ENCODE measurements around the gene KIF3A.

The KIF3A gene

DNA sequence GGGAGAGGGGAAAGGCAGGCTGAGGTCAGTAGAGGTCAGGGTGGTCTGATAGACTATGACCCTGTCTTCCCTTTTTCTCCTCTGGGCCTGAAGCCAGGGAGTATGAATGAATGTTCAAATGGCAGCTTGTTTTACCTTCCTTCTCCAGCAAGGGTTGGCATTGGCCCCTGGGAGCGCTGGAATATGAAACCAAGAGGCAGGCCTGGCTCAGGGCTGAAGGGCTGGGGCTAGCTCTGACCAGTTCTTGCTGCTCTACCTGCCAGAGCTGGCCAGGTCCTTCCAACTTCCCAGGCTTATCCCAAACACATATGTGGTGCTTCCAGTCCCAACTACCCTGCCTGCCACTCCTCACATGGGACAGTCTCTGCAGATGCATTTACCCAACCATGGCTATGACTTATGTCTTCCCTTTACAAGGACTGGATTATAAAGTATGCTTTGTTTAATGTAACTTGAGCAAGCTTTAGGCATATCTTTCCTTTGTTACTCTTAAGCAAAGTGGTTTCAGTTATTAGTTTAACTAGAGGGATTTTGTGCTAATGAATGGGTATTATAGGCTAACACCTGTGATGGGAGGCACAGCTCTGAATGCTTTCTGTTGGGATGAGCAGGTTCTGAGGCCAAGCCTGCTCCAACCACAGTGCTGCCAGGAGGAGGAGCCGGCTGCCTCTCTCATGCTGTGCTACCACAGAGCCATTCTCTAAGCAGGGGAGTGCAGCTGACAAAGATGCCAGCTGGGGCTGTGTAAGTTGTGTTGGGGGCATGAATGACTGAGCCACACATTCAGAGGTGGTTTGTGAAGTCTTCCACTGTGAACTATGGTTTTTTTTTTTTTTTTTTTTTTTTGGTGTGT lies 16.0 kb upstream of the KIF3A start:
- peak in 1 of 2 experiments; percentile 34 for DNase-seq

DNA sequence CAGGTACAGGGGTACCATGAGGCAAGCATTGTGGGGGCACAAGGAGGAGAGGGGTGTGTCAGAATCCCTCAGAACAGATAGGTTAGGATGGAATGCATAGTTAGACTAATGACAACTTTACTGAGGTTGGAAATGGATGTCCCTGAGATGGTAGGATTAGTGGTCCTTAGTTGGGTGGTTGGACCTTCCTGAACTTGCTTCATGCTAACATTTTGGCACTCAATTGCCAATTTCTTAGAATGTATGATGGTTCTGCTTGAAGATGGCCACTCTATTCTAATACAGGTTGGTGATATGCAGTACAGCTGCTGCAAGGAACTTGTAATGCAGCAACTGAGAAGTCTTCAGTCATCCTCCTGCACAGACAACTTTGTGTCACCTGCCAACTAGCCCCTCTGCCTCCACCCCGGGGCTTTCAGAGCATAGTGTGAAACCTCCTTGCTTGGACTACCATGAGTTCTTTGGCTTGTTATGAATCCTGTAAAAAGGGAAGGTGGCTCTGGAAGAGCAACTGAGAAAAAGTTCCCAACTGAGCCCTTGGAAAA lies 15.3 kb upstream of the KIF3A start:
- DNase-seq, result no peak

DNA sequence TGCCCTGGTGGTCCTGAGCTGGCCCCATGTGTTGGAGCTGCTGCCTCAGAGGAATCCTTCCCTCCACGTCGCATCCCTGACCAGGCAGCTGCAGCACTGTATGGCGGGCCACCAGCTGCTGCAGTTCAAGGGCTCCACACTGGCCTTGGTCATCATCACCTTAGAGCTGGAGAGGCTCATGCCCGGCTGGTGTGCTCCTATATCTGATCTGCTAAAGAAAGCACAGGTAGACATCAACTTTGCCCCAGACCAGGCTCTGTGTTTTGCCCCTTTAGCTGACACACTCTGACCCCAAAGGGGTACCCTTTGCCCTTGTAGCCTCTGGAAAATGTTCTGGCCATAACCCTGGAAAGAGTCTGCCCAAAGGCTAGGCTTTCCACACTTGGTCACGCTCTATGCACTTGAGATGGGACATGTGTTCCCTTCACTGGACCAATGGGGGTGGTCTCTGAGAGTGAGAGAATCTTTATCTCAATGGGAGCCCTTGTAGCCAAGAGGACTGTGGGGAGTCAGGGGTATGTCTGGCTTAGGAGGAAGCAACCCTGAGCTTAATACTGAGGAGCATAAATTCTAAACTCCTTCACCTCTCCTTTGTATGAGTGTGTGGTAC lies 14.7 kb upstream of the KIF3A start:
- no peak for DNase-seq

DNA sequence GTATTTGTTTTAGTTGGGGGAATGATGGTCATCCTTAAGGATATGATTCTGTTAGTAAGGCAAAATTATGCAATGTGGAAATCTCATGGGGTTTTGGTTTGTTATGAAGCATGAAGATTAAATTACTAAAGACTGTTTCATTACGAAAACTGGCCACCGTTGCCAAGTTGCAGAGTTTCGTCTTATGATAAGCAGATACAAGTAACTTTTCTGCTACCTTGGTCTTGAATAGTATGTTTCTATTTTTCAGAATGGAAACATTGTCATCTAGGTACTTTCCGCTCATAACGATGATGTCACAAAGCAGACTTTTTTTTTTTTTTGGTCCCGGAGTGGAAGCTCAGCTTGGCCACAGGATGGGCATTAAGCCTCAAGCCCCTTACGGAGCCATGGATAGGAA lies 14.1 kb upstream of the KIF3A start:
- DNase-seq, result no peak

DNA sequence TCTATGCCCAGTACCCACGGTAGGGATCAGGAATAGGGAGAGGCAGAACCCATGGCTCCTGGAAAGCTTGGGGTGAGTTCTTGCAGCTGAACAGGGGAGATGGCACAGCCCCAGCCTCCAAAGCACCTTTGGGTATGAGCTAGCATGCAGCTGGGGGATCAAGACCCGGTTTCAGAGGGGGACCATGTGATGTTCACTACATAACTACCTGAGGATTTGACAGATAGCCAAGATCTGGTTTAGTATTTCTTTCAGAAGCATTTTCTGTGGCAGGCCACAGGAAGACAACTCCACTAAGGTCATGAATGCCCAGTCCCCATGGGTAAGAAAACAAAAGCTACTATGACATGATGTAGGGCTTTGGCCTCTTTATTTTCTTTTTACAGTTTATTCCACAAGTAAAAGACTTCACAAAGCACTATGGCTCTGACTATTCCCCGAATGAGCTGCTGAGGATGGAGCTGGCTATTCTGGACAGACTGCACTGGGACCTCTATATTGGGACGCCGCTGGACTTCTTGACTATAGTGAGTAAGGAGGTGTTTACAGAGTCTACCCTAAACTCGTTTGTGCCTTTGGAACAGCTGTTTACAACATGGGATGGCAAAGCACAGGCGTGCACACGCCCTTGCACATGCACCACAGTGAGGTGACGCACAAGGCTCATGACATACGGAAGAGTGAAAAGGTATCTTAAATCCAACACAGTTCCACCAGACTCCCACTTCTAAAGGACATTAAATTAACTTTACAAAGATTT lies 13.3 kb upstream of the KIF3A start:
- no peak for DNase-seq

DNA sequence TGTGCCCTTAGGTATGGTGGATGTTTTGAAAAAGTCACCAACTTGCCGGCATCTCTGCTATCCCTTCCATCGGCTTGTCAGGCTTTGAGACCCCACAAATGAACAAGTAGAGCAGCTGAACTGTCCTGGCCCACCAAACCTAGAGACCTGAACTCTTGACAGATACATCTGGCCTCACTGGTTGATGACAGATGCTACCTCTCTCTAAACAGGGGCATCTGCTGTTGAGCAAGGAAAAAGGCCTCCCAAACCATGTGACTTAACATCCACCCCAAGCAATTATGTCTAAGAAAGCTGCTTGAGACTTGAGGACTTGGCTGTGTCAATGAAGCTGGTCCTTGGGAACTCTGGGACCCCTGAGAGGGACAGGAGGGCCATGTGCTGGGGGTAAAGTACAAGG lies 12.2 kb upstream of the KIF3A start:
- no peak for DNase-seq

DNA sequence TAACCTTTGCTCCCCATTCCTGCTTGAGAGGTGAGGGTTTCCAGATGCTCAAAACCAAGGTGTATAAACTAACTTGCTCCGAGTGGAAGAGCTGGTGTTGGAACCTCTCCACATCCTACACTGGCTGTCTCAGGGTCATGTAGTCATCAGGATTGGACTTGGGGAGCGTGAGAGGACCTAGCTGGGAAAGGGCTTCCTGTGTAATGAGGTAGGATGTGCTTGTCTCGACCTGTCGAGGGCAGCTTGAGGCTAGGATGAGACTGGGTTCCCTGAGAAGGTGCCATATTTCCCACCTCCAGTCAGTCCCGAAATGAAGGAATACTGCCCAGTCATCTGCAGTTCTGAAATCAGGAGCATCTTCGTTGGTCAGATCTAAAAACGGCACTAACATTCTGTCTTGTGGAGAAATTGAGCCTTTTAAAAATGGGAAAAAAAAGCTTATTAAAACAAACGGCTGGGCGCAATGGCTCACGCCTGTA lies 11.2 kb upstream of the KIF3A start:
- DNase-seq, result no peak

DNA sequence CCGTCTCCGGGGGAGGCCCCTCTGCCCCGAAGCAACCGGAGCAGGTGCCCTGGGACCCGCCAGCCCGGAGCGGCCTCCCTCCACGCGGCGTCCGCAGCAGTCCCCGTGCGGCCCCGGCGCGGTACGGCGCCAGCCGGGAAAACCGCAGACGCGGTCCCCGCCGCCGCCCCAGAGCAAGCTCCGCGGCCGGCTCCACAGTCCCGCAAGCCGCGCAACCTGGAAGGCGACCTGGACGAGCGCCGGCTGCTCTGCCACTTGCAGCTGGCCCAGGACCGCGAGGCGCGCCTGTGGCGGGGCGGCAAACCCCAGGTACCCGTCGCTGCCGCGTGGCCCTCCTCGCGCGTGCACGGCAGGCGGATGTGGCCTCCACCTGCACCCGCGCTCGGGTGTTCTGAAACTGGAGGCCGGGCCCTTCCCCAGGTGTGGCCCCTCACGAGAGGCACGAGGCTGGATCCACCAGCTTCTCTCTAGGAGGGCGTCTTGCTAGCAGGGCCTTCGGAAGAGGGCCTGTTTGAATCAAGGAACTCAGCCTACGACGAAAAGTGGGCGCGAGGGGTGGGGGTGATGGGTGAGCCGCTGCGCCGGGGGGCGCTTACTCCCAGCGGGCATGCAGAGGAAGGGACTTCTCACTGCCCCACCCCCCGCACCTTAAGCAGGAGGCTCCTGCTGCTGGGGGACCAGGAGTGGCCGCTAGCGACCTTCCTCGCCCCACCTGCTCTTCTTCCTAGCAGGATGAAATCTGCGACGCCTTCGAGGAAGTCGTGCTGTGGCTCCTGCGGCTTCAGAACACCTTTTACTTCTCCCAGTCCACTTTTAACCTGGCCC lies 10.5 kb upstream of the KIF3A start:
- no peak for DNase-seq

DNA sequence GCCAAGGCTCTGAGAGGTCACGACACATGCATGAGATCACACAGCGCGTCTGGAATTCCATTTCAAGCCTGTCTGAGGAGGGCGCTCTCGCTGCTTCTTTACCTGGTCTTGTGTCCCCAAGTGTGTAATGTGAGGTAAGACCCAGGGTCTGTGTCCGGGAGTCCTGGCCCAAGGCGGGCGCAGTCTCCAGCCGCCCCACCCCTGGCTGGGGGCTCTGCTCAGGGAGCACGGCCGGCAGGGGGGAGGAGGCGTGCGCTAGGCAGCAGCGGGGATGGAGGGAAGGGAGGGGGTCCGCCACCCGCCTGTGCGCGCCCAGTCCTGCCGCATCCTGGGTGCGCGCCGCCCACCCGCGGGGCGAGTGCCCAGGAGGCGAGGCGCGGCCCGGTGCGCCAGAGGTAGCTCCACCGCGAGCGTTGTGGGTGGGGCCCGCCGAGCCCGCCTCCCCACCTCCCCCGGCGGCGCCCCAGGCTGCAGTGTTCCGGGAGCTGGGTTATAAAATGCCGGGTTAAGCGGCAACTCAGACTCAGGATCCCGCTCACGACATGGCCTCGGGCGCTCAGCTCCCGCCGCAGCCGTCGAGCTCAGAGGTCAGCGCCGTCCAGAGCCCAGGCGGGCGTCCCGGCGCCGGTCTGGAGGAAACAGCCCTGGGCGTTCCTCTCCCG lies 9.7 kb upstream of the KIF3A start, which contains the start of gene CCNI2:
CCNI2 (plus strand) TSS at position 473 of the 662 bp plus-strand sequence; CDS start at position 543, 70 bp downstream.
- DNase-seq, result no peak

DNA sequence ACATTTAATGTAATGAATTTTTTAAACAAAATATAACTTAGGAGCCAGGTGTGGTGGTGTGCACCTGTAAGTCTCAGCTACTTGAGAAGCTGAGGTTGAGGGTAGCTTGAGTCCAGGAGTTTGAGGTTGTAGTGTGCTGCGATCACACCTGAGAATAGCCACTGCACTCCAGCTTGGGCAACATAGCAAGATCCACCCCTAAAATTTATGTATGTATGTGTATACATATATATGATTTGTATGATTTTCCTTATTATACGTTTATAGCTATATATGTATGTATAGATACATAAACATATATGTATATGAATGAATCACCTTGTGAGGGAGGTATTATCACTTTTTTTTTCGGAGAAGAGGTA lies 9.2 kb upstream of the KIF3A start:
- no peak for DNase-seq

DNA sequence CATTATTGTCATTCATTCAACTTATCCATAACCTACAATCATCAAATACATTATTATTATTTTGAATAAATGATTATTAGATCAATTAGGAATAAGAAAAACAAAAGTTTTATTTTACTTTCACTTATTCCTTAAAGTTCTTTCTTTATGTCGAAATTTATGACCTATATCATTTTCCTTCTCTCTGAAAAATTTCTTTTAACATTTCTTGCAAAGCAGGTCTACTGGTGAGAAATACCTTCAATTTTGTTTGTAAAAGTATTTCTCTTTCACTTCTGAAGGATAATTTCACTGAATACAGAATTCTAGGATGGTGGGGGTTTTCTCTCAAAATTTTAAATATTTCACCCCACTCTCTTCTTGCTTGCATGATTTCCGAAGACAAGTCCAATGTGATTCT lies 7.3 kb upstream of the KIF3A start:
- DNase-seq, result no peak

DNA sequence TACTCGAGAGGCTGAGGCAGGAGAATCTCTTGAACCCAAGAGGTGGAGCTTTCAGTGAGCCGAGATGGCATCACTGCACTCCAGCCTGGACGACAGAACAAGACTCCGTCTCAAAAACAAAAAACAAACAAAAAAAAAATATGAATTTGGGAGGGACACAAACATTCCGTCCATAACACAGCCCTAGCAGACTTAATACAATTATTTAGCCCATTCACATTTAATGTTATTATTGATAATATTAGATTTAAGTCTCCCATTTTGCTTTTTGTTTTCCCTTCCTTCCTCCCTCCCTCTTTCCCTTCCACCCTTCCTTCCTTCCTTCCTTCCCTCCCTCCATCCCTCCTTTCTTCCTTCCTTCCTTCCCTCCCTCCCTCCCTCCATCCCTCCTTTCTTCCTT lies 5.3 kb upstream of the KIF3A start:
- no peak for DNase-seq

DNA sequence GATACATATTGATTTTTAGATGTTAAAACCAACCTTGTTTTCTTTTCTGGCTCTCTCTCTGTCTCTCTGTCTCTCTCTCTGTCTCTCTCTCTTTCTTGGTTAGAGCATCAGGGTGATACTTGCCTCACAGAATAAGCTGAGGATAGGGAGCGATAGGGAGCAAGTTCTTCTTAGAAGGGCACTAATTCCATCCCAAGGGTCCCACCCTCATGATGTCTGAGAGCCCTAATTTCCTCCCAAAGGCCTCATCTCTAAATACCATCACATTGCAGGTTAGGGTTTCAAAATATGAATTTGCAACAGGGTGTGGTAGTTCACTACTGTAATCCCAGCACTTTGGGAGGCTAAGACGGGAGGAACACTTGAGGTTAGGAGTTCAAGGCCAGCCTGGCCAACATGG lies 4.8 kb upstream of the KIF3A start:
- no peak for DNase-seq

DNA sequence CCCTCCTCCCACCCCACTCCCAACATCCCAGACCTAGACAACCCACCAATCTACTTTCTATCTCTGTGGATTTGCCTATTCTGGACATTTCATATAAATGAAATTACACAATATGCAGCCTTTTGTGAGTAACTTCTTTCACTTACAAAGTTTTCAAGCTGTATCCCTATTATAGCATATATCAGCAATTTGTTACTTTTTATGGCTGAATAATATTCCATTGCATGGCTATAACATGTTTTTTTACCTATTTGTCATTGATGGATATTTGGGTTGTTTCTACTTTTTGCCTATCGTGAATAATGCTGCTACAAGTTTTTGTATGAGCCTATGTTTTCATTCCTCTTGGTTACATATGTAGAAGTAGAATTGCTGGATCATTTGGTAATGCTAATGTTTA lies 1.9 kb upstream of the KIF3A start:
- no peak for DNase-seq

DNA sequence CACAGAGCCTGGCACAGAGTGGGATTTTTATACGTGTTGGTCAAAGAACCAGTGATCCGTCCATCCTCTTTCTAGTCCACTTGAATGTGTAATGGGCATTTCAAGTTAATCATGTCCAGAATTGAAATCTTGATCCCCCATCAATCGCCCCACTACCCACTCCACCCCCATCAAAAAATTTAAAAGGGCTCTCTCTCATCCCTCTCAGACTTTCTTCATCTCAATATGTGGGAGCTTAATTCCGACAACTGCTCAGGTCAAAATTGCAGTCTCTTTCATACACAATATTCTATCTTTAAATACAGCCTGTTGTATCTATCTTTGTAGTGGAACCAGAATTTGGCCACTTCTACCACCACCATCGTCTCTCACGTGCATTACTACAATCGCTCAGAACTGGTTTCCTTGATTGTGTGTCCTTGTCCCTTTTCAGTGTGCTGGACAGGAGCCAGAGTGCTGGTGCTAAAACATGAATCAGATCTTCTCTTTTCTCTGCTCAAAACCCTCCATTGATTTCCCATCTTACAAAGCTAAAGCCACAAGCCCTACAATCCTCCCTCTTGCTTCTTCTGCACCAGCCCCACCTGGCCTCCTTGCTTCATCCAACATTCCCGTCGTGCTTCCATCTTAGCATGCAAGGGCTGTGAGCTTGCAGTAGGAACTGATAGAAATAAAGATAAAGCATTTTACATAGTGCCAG lies 786 bp upstream of the KIF3A start:
- no peak for DNase-seq

DNA sequence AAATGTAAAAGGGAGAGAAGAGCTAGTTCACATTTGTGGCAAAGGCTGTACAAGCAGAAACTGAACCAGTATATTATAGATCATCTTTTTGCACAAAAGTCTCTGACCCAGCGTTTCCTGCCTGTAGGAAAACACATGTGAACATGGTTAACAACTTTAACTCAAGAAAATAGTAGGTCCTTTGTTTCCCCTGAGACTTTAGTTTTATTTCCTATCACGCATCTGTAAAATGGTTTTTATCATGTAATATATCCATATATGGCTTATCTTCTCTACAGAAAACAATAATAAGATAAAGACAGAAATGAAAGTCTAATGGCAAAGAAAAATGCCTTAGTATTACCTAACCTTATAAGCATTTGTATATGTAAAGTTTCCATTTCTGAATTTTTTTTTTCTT lies 2.7 kb downstream of the KIF3A start:
- no peak for DNase-seq

DNA sequence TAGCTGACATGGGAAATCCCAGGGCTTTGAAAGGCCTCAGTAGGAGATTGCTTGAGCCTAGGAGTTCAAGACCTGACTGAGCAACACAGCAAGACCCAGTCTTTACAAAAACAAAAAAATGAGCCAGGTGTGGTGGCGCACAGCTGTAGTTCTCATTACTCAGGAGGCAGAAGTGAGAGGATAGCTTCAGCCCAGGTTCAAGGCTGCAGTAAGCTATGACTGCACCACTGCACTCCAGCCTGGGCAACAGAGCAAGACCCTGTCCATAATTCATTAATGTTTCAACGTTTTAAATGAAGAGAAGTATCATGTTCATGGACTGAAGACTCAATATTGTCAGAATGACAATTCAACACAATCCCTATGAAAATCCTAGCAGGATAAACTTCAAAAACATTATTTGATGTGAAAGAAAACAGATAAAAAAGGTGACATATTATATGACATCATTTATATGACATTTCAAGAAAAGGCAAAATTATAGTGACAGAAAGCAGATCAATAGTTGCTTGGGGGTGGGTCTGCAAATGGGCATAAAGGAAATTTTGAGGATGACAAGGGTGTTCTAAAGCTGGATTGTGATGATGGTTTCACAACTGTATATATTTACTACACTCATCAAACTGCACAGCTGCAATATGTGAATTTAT lies 3.7 kb downstream of the KIF3A start:
- DNase-seq, result no peak

DNA sequence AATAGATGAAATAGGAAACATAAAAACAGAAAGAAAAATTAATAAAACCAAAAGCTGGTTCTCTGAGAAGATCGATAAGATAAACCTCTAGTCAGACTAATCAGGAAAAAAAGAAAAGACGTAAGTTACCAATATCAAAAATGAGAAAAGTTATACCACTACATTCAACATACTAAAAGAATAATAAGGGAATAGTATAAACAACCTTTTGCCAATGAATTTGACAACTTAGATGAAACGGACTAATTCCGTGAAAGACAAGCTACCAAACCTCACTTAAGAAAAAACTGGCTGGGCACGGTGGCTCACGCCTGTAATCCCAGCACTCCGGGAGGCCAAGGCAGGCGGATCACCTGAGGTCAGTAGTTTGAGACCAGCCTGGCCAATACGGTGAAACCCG lies 7.5 kb downstream of the KIF3A start:
- no peak for DNase-seq

DNA sequence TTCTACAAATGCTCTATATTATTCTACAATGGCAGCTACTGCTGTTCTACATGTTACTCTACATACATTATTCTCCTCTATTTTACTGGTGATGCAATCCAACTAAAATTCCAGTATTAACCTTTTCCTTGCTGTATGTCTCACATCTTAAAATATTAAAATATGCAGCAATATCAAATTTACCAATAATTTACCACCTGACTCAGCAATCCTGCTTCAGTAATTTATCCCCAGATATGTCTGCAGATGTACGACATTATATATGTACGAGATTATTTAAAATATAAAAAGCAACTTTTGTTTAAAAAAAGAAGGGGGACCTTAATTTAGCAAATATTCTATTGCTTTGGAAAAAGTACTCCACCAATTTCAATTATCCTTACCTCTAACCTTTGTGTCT lies 11.6 kb downstream of the KIF3A start:
- DNase-seq, result no peak

DNA sequence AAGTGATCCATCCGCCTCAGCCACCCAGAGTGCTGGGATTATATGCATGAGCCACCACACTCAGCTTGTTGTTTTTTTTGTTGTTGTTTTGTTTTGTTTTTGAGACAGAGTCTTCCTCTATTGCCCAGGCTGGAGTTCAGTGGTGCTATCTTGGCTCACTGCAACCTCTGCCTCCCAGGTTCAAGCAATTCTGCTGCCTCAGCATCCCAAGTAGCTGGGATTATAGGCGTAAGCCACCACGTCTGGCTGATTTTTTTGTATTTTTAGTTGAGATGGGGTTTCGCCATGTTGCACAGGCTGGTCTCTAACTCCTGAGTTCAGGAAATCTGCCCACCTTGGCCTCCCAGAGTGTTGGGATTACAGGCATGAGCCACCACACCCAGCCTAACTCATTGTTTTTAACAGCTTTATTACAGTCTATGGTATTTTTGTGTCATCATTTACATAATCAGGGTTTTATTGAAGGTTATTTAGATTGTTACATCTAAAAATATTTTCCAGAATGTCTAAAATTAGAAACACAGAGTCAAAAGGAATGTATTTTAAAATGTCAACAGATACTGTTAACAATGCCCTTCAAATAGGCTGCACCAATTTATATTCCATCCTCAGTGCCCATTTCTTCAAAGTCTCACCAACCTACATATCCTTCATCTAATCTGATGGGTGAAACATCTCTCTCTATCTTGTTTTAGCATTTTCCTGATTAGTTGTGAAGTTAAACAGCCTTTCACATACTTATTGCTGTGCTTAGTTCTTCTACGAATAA lies 18.6 kb downstream of the KIF3A start:
- no peak for DNase-seq
